Muscle layer of colon (tissue), 2 donors: ENCODE data around the gene TLK1.
A peak's percentile ranks its signal among the peaks of the same experiment; 100 is the strongest.

Source experiments
- H3K27ac ChIP-seq: one replicate; pipeline ENCODE4 v1.7.0; 2013; ENCODE audit warnings: low read depth, mild to moderate bottlenecking, low read length, moderate library complexity
- H3K27me3 ChIP-seq, 2 donors: one replicate each; pipeline ENCODE4 v1.7.0; 2013; ENCODE audit warnings: low read length in 2 of 2, mild to moderate bottlenecking in 2 of 2; ENCODE audit not compliant: insufficient read depth in 2 of 2, control insufficient read depth in 1 of 2
- H3K36me3 ChIP-seq: one replicate; pipeline ENCODE4 v1.7.0; 2013; ENCODE audit warnings: mild to moderate bottlenecking, low read length; ENCODE audit not compliant: insufficient read depth
- H3K4me1 ChIP-seq: one replicate; pipeline ENCODE4 v1.7.0; 2013; ENCODE audit warnings: mild to moderate bottlenecking, low read length; ENCODE audit not compliant: insufficient read depth
- H3K4me3 ChIP-seq, 2 donors: one replicate each; pipeline ENCODE4 v1.7.0; 2013; ENCODE audit warnings: low read length in 2 of 2, low read depth in 1 of 2, mild to moderate bottlenecking in 1 of 2, moderate library complexity in 1 of 2
- H3K9ac ChIP-seq: one replicate; pipeline ENCODE4 v1.7.0; 2013; ENCODE audit warnings: low read length
- H3K9me3 ChIP-seq: one replicate; pipeline ENCODE4 v1.7.0; 2013; ENCODE audit warnings: mild to moderate bottlenecking, low read length
- donor health status: abdominal sarcoma.
- donor health status: Adenocarcinoma of cecum.

The TLK1 gene

DNA sequence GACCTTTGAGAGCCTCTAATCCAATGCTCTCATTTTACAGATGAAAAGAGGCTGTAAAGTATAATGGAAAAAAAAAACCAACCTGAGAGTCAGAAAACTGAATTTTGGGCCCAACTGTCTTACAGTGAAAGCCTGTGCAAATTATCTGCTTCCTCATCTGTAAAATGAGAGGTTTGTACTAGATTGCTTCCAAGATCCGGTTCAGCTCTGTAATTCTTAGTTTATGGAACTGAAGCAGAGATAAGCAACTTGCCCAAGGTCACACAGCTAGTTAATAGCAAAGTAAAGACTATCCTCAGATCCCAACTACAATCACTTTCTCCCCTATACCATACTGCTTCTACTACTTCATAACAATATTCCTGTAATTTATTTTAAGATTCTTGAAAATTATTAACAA is 6.3 kb downstream of the TLK1 start:
- H3K4me3 ChIP-seq = no peak overlapping the region
- no peaks in the 10 kb centered on the region for H3K27me3 ChIP-seq
- H3K4me1 ChIP-seq = peaks cover 21% of the 10 kb centered on the region
- no peaks in the 10 kb centered on the region for H3K36me3 ChIP-seq
- H3K27ac ChIP-seq = no peak overlapping the region
- H3K9ac ChIP-seq = no peak overlapping the region
- H3K9me3 ChIP-seq = no peaks in the 10 kb centered on the region

GRCh38 chr2:171150694-171151285 is 9.9 kb downstream of the TLK1 start:
- no peak overlapping the region for H3K27ac ChIP-seq
- H3K4me1 ChIP-seq = peaks cover 11% of the 10 kb centered on the region
- H3K9me3 ChIP-seq = no peaks in the 10 kb centered on the region
- no peaks in the 10 kb centered on the region for H3K27me3 ChIP-seq
- no peak overlapping the region for H3K4me3 ChIP-seq
- H3K36me3 ChIP-seq = no peaks in the 10 kb centered on the region
- H3K9ac ChIP-seq = no peak overlapping the region

DNA sequence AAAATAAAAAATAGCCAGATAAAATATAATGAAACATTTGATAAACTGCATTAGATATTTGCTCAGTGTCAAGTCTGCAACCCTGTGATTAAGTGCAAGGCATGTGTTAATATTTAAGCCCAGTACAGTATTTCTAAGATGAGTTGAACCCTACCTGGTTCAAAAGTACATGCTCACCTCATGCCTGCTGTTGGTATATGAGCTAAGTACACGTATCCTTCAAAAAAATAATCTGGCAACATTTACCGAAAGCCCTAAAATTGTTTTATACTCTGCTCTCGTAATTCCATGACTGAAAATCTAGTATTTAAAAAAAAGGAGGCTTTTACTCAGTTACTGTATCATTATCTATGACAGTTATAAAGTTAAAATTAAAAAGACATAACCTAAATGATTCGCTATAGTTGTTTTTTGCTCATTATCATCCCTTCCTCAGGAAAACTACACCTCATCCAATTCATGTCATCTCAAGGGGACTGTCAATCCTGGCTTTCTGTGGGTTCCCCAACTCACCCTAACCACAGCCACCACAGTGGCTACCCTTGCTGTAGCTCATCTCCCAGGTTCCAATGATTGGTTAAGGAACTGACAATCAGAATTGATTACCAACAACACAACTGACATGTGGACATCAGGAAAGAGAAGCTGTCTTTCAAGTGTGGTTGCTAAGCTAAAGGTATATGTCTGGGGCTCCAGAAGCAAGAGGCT is 10.6 kb downstream of the TLK1 start:
- no peaks in the 10 kb centered on the region for H3K9me3 ChIP-seq
- H3K27ac ChIP-seq = no peak overlapping the region
- no peaks in the 10 kb centered on the region for H3K27me3 ChIP-seq
- H3K36me3 ChIP-seq = no peaks in the 10 kb centered on the region
- H3K4me1 ChIP-seq = peaks cover 11% of the 10 kb centered on the region
- H3K9ac ChIP-seq = no peak overlapping the region
- no peak overlapping the region for H3K4me3 ChIP-seq

DNA sequence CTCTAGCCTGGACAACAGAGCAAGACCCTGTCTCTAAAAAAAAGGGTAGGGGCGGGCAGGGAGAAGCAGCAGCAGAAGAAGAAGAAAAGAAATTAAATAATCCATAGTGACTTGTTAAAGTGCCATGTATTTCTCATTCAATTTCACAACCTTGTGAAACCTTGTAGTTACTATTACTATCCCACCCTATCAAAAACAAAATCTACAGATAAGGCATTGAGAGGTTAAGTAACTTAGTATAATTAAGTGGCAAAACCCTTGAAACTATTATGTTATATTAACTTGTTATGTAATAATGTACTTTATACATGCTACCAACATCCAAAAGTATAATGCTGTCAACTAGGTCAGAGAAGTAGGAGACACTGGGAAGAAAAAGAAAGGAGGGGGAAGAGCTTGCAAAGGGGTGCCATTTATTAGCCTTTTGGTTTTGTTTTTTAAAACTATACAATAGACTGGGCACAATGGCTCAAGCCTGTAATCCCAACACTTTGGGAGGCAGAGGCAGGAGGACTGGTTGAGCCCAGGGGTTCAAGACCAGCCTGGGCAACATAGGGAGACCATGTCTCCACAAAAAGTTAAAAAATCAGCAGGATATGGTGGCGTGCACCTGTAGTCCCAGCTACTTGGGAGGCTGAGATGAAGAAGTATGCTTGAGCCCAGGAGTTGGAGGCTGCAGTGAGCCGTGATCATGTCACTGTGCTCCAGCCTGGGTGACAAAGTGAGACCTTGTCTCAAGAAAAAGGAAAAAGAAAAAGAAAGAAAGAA is 11.3 kb downstream of the TLK1 start:
- H3K4me1 ChIP-seq = peaks cover 10% of the 10 kb centered on the region
- no peak overlapping the region for H3K4me3 ChIP-seq
- no peaks in the 10 kb centered on the region for H3K27me3 ChIP-seq
- H3K27ac ChIP-seq = no peak overlapping the region
- H3K9me3 ChIP-seq = no peaks in the 10 kb centered on the region
- H3K36me3 ChIP-seq = no peaks in the 10 kb centered on the region
- H3K9ac ChIP-seq = no peak overlapping the region

- Histone ChIP-seq H3K9me3 (no peaks in the 10 kb centered on the region), H3K4me3 (no peak overlapping the region), H3K27ac (no peak overlapping the region), H3K27me3 (no peaks in the 10 kb centered on the region), H3K9ac (no peak overlapping the region), H3K36me3 (no peaks in the 10 kb centered on the region), H3K4me1 (peaks cover 12% of the 10 kb centered on the region)
These were observed 13.6 kb downstream of the TLK1 start for GRCh38 chr2:171147081-171147480.

- H3K4me3 ChIP-seq = no peak overlapping the region
- H3K27ac ChIP-seq = no peak overlapping the region
These were observed 14.1 kb downstream of the TLK1 start for GRCh38 chr2:171146633-171147032.

GRCh38 chr2:171146071-171146470 is 14.6 kb downstream of the TLK1 start:
- Histone ChIP-seq H3K36me3 (no peaks in the 10 kb centered on the region), H3K27ac (no peak overlapping the region), H3K4me1 (peaks cover 22% of the 10 kb centered on the region), H3K9me3 (no peaks in the 10 kb centered on the region), H3K4me3 (no peak overlapping the region), H3K27me3 (no peaks in the 10 kb centered on the region), H3K9ac (no peak overlapping the region)

More at GRCh38 chr2:171146633-171147032, 14.1 kb downstream of the TLK1 start:
- H3K27me3 ChIP-seq = no peaks in the 10 kb centered on the region
- H3K9ac ChIP-seq = no peak overlapping the region
- H3K4me1 ChIP-seq = peaks cover 16% of the 10 kb centered on the region
- no peaks in the 10 kb centered on the region for H3K9me3 ChIP-seq
- H3K36me3 ChIP-seq = no peaks in the 10 kb centered on the region

- Histone ChIP-seq H3K4me3 (no peak overlapping the region), H3K9me3 (no peaks in the 10 kb centered on the region), H3K9ac (no peak overlapping the region), H3K27me3 (no peaks in the 10 kb centered on the region), H3K36me3 (no peaks in the 10 kb centered on the region), H3K4me1 (peaks cover 29% of the 10 kb centered on the region), H3K27ac (no peak overlapping the region)
These were observed 17.0 kb downstream of the TLK1 start for GRCh38 chr2:171143670-171144062.

DNA sequence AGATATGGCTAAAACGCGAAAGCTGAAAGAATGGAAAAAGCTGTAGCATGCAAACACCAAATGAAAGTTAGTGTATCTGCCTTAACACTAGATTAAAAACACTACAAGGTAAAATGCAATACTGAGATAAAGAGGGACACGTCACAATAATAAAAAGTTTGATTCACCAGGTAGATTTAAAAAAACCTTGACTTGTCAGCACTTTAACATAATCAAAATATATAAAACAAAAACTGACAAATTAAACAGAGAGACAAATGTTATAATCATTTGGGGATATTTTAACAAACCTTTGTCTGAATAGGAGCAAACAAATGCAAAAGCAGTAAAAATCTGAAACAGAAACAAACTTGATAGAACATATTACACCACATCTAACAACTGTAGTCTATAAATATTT is 18.3 kb downstream of the TLK1 start:
- peaks cover 29% of the 10 kb centered on the region for H3K4me1 ChIP-seq

DNA sequence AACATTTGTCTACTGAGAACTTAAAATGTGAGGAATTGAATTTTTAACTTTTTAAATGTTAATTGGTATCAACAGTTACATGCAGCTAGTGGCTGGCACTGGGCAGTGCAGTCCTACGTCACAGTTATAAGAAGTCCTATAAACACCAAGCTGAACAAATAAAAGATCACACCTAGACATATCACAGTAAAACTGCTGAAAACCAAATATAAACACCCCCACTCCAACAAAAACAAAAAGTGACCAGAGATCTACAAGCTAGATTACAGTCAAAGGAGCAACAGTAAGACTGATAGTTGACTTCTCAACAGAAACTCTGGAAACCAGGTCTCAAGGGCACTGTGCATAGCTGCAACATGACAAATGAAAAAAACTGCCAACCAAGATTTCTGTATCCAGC is 19.4 kb downstream of the TLK1 start:
- Histone ChIP-seq H3K27me3 (no peaks in the 10 kb centered on the region), H3K4me3 (no peak overlapping the region), H3K27ac (no peak overlapping the region), H3K9me3 (no peaks in the 10 kb centered on the region), H3K36me3 (no peaks in the 10 kb centered on the region), H3K4me1 (peaks cover 35% of the 10 kb centered on the region), H3K9ac (no peak overlapping the region)

More for the DNA sequence above, 18.3 kb downstream of the TLK1 start:
- Histone ChIP-seq H3K27me3 (no peaks in the 10 kb centered on the region), H3K4me3 (no peak overlapping the region), H3K36me3 (no peaks in the 10 kb centered on the region), H3K9ac (no peak overlapping the region), H3K27ac (peak overlapping the region; percentile 37), H3K9me3 (no peaks in the 10 kb centered on the region)

- peaks cover 35% of the 10 kb centered on the region for H3K4me1 ChIP-seq
- H3K9ac ChIP-seq = no peak overlapping the region
These were observed 20.8 kb downstream of the TLK1 start for GRCh38 chr2:171139860-171140259.

More at GRCh38 chr2:171139860-171140259, 20.8 kb downstream of the TLK1 start:
- Histone ChIP-seq H3K36me3 (no peaks in the 10 kb centered on the region), H3K27ac (no peak overlapping the region), H3K9me3 (no peaks in the 10 kb centered on the region), H3K27me3 (no peaks in the 10 kb centered on the region), H3K4me3 (no peak overlapping the region)
